NCI-H1694 (cell line): ENCODE data around the gene HERPUD1.
"Not testable (repeated sequence)": the region's sequence is repeated elsewhere in the genome, so short reads cannot be mapped to it uniquely, and the experiment has no call there.

ENCODE experiments used
- DNase-seq: peaks from one replicate; lab custom pipeline; 2025; lab: John Stamatoyannopoulos, UW

Gene HERPUD1

GRCh38 chr16:56931892-56932720 is at the start of gene HERPUD1:
Gene HERPUD1 (plus strand): TSS chr16:56932142. CDS start chr16:56932245, 103 bp downstream.
- DNase-seq = peak; percentile 85

GRCh38 chr16:56883586-56883985 is 48.4 kb upstream of the HERPUD1 start:
- no peak for DNase-seq

GRCh38 chr16:56884026-56884582 is 47.8 kb upstream of the HERPUD1 start:
- DNase-seq = no peak

GRCh38 chr16:56884929-56885328 is 47.0 kb upstream of the HERPUD1 start:
- not testable (repeated sequence) for DNase-seq

GRCh38 chr16:56885446-56886162 is 46.3 kb upstream of the HERPUD1 start:
- DNase-seq = no peak

GRCh38 chr16:56886296-56886695 is 45.6 kb upstream of the HERPUD1 start:
- DNase-seq = no peak

- DNase-seq = no peak
Measured at GRCh38 chr16:56886826-56887225, 45.1 kb upstream of the HERPUD1 start.

- DNase-seq = no peak
Measured at GRCh38 chr16:56888806-56889205, 43.1 kb upstream of the HERPUD1 start.

- DNase-seq = no peak
Measured at GRCh38 chr16:56889206-56889605, 42.7 kb upstream of the HERPUD1 start.

GRCh38 chr16:56891685-56892084 is 40.3 kb upstream of the HERPUD1 start:
- no peak for DNase-seq

GRCh38 chr16:56892705-56893104 is 39.2 kb upstream of the HERPUD1 start:
- DNase-seq = no peak

- no peak for DNase-seq
Measured at GRCh38 chr16:56894331-56894917, 37.5 kb upstream of the HERPUD1 start.

GRCh38 chr16:56895813-56896212 is 36.1 kb upstream of the HERPUD1 start:
- no peak for DNase-seq

- DNase-seq = no peak
Measured at GRCh38 chr16:56896244-56896643, 35.7 kb upstream of the HERPUD1 start.

GRCh38 chr16:56897026-56897799 is 34.7 kb upstream of the HERPUD1 start:
- DNase-seq = no peak

- DNase-seq = no peak
Measured at GRCh38 chr16:56898847-56899246, 33.1 kb upstream of the HERPUD1 start.

- no peak for DNase-seq
Measured at GRCh38 chr16:56903866-56904265, 28.1 kb upstream of the HERPUD1 start.

- no peak for DNase-seq
Measured at GRCh38 chr16:56907401-56907800, 24.5 kb upstream of the HERPUD1 start.

- no peak for DNase-seq
Measured at GRCh38 chr16:56909527-56909979, 22.4 kb upstream of the HERPUD1 start.

GRCh38 chr16:56910112-56910511 is 21.8 kb upstream of the HERPUD1 start:
- DNase-seq = no peak

GRCh38 chr16:56910654-56911539 is 21.0 kb upstream of the HERPUD1 start:
- no peak for DNase-seq
